Activated CD8-positive, alpha-beta memory T cell treated with anti-CD3 and anti-CD28 coated beads, Interleukin-2, amount 50 U/mL, for 4 hours (primary cell): ENCODE data around the gene ETF1.

Experiments
- DNase-seq: peaks from one replicate; pipeline ENCODE4 v3.0.0-alpha.2; 2020

ETF1 gene

DNA sequence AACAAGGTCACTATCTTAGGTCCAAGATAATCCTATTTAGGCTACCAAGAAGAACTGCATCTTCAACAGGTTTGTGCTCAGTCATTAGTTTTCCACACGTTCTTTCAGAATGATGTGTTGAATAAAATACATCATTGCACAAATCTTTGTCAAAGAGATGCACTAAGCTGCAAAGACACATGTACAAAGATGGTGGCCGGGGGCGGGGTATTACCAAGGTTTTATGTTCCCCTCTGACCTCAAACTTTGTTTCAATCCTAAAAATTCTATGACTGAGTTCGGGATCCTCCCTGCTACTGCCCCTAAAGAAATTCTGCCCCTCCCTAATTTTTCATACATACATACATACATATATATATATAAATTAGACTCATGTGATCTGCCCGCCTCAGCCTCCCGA is 17.9 kb upstream of the ETF1 start:
- no peak for DNase-seq

DNA sequence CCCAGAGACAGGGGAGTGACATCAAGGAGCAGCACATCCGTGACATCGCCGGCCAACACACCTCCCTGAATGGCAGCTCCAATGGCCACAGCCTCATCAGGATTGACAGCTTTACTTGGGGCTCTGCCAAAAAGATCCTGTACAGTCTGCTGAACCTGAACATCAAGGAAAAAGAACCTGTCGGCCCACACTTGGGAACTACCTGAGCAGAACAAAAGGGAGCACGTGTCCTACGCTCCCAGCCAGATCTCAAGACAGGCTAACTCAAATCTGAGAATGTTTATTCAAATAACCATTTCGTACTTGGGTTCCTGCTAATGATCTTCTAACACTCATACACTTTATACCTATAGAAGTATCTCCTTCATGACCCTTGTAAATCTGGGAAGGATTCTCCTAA is 16.9 kb upstream of the ETF1 start:
- DNase-seq = no peak

DNA sequence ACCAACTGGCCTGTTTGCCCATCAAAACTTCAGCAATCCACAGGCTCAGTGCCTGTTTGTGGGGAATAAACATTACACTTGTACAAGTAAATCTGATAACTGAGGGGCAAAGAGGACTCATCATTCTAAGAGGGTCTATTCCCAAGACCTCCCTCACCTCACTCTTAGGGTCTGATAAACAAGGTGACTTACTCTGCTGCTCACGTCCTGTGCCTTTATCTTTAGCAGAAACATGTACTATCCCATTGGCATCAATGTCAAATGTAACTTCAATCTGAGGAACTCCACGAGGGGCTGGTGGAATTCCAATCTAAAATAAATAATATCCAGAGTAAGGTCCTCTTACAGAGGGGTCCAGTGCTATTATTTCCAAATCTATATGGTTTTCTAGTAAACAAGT is 14.6 kb upstream of the ETF1 start:
- DNase-seq = no peak

DNA sequence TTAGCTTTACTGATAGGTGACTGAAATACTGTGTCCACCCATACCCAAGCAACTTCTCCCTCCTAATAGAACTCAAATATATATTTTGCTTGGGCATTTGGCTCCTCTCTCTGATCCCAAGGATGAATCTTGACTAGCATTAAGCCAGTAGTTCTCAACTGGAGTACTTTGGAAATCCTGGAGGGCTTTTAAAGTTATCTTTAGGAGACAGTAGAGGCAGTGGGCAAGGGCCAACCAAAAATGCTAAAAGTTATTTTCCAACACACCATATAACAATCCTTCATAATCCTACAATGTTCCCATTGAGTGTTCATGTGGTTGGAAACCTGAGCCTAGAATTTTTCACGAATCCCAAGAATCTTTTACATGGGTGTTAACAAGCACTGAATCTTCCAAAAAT is 11.1 kb upstream of the ETF1 start:
- DNase-seq = no peak

DNA sequence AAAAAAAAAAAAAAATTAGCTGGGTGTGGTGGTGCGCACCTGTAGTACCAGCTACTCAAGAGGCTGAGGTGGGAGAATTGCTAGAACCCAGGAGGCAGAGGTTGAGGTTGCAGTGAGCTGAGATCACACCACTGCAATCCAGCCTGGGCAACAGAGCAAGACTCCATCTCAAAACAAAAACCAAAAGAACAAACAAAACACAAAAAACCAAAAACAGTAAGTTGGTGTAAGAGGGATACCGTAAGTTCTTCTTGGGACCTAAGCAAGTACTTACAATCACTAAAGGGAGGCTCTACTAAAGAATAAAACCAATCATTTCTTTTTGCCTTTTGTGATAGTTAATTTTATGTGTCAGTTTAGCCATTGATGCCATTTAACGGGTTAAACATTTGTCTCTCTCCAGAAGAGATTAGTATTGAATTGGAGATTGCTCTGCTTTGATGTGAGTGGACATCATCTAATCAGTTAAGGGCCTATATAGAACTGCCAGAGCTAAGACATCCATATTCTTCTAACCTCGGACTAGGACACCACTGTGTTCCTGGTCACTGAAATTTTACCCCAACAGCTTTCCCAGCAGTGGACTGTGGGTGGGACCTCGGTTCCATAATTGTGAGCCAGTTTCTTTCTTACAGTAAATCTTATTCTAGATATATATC is 10.5 kb upstream of the ETF1 start:
- no peak for DNase-seq

DNA sequence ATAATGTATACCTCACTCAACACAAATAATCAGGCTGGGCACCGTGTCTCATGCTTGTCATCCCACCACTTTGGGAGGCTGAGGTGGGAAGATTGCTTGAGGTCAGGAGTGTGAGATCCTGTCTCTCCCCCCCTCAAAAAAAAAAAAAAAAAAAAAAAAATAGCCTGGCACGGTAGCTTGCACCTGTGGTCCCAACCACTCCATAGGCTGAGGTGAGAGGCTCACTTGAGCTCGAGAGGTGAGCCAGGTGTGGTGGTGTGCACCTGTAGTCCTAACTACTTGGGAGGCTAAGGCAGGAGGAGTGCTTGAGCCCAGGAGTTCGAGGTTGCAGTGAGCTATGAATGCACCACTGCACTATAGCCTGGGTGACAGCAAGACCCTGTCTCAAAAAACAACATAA is 9.6 kb upstream of the ETF1 start:
- no peak for DNase-seq

DNA sequence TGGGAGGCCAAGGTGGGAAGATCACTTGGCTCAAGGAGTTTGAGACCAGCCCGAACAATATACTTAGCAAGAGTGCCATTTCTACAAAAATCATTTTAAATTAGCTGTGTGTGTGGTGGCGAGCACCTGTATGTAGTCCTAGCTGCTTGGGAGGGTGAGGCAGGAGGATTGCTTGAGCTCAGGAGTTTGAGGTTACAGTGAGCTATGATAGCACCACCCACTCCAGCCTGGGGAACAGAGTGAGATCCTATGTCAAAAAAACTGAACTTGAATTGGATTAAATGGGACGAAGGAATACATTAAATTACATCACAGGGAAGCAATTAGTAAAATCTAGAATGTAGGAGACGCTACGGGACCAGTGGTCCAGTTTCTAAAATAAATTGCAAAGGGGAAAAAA is 6.4 kb upstream of the ETF1 start:
- DNase-seq = no peak

DNA sequence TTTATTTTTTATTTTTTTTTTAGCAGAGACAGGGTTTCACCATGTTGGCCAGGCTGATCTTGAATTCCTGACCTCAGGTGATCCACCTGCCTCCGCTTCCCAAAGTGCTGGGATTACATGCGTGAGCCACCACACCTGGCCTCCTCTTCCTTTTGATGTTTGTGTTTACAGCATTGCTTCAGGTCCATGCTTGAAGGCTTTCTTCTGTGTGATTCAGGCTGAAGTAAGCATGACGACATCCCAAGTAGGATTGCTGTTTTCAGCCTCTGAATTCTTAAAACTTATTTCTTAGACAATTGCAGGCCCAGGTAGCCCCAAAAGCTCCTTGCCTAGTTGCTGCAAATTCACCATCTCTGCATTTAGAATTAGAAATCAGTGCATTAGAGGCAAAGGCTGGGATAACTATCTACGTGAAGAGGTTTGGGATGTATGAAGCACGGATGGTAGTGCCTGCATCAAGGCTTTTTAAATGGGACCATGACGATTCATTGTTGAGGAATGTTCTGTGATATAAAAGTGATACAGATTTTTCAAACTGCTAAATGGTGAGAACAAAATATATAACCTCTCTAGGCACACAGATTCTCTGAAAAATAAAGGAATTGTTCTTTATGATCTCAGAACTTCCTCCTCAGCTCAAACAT is 3.0 kb upstream of the ETF1 start:
- no peak for DNase-seq

DNA sequence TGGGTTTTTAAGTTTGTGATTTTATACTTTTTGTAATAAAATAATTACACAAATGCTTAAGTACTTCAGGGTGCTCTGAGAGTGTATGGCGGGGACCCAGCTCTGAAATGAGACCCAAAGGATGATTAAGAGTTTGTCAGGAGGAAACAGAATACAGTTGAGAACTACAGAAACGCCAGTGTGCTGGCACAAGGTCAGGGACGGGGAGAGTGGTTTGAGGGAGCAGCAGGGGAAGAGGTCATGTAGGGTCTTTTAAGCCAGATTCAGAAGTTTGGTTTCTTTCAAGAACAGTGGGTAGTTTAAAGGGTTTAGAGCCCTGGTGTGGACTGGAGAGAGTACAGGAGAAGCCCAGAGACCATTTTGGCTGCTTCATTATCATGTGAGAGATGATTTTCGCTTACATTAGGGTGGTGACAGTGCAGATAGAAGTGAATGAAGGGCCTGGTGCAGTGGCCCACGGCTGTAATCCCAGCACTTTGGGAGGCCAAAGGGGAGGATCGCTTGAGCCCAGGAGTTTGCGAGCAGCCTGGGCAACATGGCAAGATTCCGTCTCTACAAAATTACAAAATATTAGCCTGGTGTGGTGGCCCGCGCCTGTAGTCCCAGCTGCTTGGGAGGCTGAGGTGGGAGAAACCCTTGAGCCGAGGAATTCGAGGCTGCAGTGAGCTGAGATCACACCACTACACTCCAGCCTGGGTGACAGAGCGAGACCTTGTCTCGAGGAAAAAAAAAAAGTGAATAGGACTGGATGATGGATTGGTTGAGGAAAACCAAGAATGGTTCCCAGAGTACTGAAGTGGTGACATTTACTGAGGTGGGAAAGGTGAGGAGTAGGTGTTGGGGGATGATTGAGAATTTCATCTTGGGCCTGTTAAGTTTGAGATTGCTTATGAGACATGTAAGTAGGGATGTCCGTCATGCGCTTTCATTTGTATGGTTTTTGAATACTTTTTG is 1.4 kb upstream of the ETF1 start:
- DNase-seq = no peak

DNA sequence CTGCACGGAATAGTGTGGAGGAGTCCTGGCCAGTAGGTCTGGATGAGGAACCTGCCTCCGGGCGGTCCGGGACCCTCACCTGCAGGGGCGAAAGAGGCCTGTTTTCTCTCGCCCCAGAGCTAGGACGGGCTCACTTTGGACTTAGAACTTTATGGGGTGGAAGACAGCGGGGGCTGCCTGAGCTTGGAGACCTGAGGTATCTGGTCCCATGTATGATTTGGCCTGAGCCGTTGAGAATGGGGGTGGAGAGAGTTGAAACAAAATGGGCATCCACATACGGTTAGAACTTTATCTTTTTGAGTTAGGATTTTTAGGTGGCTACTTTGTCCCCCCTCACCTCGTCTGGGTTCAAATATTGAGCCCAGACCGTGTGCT is 681 bp upstream of the ETF1 start:
- DNase-seq = no peak

DNA sequence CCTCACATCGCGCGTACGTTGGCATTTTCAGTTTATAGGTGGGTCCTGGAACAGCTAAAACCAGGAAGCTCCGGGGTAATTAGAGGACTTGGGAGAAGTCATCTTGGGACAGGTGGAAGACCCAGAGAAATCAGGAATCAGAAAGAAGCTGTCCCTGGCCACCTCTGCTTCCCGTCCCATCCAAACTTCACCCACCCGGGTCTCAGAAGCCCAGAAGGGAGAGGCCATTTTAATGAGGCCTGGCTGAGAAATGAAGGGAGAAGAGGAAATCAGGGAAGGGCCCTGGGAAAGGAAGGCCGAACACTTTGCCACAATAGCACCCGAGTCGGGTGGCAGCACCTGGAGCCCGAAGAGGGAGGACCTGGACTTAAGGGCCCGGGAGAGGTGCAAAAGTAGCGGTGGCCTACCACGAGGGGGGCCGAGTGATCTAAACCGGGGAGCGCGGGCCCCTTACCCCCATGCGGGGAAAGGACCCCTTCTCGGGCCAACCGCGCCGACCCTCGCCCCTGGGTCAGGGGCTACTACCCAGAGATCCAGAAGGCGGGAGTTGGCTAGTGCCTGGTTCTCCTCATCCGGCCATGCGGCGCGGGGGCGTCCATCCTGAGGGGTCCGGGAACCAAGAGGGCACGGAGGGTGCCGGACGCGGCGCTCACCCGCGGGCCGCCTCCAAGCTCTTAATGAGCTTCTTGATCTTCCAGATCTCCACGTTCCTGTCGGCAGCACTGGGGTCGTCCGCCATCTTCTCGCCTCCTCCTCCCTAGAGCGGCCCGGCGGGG is 668 bp downstream of the ETF1 start:
- DNase-seq = no peak

DNA sequence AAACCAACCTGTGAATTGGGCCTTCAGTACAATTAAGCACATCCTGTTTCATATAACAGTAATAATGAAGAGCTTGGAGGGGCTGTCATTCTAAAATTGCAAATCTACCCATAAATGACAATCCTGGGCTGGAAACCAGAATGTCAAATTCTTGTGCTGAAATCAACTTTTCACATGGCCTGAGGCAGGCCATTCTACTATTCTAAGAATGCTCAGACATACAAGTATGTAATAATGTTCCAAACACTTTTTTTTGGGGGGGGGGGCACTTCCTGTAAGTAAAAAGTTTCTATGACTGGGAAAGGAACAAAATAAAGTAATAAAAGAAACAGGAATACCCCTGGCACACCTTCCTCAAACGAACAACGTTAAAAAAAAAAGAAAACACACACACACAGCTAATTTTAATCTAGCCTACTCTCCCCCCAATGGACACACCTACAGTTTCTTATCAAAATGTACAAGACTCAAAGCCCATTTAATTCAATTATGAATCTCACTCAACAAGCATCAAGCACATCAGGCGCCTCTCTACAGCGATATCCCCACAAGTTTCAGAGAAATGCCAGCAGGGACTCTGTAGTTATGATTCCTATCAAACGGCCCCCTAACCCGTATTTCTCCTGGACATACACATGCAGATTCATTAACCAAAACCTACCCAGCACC is 1.4 kb downstream of the ETF1 start:
- DNase-seq = no peak

DNA sequence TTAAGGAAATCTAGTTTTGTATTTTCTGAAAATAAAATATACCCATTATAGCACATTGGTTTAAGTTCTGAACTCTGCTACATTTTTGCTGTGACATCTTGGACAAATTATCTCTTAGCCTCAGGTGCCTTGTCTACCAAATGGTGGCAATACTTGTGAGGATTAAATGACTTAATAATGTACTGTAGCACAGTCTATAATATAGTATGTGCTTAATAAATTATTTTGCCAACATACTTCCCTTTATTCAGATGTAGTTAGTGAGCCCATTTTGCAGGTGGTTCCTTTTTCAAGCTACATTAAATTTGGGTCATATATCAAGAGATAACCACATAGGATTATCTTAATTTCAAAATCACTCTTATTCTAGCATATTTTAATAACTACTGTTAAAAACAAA is 3.2 kb downstream of the ETF1 start:
- no peak for DNase-seq

DNA sequence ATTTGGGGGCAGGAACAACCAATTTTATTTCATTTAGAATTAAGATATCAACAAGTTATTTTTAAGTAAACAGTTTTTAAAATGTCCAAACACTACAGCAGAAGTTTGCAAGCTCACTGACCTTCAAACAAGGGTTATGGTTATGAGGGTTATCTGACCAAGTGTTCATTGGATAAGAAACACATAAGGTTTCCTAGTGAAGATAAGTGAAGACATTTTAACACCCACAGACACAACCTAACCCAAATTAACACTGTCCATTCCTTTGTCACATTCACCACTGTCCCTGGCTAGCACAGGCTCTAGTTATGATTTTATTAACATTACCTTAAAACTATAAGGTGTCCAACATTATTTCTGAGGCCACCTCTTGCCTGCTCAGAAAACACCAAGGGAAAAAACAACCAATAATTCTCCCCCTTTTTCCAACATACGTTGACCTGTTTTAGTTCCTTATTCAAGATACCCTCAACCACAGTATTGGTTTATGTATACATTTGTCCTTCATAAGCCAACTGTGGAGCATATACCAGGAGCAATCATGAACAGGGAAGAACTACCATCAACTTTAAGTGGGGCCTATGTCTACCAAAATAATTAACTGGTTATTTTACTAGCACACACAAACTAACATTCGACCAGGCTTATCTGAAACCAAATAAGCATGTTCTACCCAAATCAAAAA is 4.0 kb downstream of the ETF1 start:
- DNase-seq = no peak

DNA sequence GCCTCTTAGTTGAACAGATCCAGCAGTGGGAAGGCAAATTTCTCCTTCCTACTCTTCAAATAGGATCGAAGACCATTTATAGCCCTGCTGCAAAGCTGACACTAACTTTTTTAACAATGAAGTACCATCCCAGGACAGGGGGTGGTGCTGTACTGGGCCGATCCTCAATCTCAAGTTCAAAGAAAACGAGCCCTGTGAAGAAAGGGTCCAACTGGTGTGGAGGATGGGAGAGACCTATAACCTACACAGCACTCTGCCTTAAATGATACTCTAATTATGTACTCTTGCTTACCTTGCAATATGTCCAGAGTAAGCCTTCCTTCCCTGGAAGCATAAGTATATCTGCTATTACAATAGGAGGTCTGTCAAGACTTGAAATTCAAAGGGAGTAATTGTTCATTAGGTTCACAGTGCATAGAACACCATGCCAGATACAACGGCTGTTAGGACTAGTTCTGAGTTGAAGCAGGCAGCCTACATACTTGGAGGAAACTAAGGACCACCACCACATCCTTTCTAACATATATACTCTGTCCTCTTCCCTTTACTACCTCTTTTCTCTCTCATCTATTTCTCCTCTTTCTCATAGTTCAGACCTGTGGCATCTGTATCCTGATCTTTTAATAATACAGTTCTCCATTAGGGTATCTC is 6.2 kb downstream of the ETF1 start:
- DNase-seq = no peak

DNA sequence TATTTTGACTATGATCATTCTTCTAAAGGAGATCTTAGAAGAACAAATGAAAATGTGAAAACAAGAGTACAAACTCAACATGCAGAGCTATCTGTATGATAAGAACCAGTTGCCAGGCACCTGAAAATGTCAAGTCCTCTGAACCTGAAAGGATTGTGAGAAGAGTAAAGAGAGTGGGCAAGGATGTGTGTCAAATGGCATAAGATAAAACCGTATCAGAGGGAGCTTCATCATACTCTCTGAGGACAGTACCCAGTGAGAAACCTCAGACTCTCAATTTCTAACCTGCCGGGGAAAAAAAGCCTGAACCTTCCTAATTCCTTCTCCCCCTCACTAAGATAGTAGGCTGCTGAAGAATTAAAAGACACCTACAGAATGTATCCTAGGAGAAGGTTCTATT is 6.8 kb downstream of the ETF1 start:
- DNase-seq = no peak

DNA sequence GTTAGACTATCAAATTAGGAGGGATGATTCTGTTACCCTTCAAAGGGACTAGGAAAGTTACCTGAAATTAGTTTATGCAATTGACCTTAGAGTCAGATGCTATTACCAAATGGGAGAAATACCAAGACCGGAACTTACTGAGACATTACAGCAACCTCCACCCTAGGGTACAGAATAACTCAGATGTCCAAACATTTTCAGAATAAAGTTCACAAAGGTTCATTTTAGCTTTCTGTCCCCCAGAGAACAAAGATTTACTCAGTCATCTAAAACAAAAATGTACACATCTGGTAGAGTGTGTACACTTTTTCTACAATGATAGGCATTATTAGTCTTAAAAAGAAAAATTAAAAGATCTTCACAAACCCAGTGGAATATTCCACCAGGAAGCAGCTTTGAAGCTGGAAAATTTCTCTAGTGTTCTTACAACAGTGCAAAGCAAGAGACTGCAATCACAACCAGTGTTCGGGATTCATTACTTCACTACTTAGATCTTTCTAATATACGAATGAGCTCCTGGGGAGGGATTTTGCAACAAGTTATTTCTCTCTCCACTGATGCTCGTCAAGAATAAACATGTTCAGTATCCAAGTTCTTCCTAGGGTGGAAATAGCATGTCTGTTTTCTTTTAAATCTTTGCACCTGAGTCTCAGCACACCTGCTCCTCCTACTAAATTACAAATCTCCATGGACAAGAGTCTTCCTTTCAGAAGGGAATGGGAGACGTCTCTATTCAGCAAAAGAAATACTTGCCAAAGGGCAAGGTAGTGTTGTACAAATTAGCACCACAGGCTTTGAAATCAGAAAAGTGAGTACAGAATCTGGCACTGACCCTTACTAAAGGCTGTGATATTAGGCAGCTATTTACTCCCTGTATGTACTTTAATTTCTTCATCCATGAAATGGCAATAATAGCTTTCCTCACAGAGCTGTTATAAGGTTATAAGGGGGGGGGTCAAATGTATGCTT is 8.8 kb downstream of the ETF1 start:
- DNase-seq = no peak

DNA sequence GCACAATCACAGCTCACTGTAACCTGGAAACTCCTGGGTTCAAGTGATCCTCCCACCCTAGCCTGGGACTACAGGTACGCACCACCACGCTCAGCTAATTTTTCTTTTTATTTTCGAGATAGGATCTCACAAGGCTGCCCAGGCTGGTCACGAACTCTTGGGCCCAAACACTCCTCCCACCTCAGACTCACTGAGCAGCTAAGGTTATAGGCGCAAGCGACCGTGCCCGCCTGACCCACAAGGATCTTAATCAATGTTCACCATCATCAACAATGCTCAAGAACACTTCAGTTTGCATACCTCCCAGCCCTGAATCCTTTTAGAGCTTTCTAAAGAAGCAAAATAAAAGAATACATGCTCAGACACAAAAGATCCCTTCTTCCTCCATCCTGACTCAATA is 13.2 kb downstream of the ETF1 start:
- no peak for DNase-seq

DNA sequence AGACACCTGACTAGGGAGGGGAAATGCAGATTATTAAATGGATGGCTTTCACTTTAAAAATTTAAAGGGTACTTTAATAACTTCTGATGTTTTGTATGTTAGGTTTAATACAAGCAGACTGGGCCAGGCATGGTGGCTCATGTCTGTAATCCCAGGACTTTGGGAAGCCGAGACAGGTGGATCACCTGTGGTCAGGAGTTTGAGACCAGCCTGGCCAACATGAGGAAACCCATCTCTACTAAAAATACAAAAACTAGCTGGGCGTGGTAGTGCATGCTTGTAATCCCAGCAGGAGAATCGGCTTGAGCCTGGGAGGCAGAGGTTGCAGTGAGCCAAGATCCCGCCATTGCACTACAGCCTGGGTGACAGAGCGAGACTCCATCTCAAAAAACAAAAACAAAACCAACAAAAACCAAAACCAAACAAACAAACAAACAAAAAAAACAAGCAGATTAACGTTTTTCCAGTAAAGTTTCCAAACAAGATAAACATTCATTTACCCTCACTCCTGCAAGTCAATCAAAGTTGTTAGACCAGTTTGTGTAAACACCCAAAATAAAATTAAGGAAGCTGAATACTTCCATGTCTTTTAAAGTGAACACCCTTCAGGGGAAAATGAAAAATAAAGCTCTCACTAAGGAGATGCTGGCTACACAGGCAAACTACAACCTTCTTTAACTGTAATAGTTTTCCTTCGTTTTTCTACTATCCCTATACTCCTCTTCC is 14.1 kb downstream of the ETF1 start:
- no peak for DNase-seq

DNA sequence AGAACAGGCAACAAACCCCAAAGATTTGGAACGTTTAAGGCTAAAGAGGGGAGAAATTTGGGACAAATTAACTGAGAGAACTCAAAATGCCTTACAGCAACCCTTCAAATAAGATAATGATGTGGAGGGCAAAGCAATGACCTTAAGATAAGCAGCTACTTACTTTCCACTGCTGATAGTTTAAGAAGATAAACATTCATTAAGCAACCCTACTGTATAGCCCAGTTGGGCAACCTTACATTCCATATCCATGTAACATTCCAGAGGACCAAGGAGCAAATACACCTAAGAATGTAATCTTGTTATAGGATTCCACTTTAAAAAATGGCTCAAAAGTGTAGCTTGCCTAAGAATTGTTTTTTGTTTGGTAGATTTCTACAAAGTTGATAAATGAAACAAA is 14.8 kb downstream of the ETF1 start:
- DNase-seq = no peak
